Measurements from ENCODE around the gene ATG16L1.

Gene ATG16L1

GRCh38 chr2:233339427-233339826 is 88.0 kb downstream of the ATG16L1 start:
- Histone ChIP-seq H2AK5ac (ENCODE audit: low read depth, low read length) (no peak overlapping the region), H2AFZ (ENCODE audit: low read length) (no peak overlapping the region), H3K18ac (ENCODE audit: low read length) (no peak overlapping the region), H3K4me3 (ENCODE audit: low read length in 2 of 2) (no peak overlapping the region), H3K4ac (ENCODE audit: low read length) (no peak overlapping the region), H2BK15ac (ENCODE audit: low read length) (no peak overlapping the region), H4K91ac (ENCODE audit: low read depth, low read length, poor library complexity) (no peak overlapping the region), H2BK120ac (ENCODE audit: low read depth, low read length) (no peak overlapping the region), H3K4me1 (ENCODE audit: control insufficient read depth in 2 of 2, insufficient read depth in 1 of 2, low read depth in 1 of 2, low read length in 2 of 2) (no peaks in the 10 kb centered on the region), H3K4me2 (ENCODE audit: insufficient read depth, low read length, poor library complexity, severe bottlenecking) (no peak overlapping the region), H3K27me3 (ENCODE audit: control insufficient read depth in 3 of 3, insufficient read depth in 3 of 3, low read depth in 1 of 3, low read length in 3 of 3) (peaks cover 0 to 87% (median 17%) of the 10 kb centered on the region in 3 experiments), H3K9ac (ENCODE audit: low read depth, low read length, poor library complexity) (no peak overlapping the region), H3K79me1 (ENCODE audit: low read depth, low read length) (no peaks in the 10 kb centered on the region), H3K23ac (ENCODE audit: low read depth, low read length, poor library complexity) (no peak overlapping the region), H3K36me3 (replicated peaks in 1 of 2; ENCODE audit: control insufficient read depth in 2 of 2, insufficient read depth in 2 of 2, low read length in 2 of 2) (no peaks in the 10 kb centered on the region), H3K9me3 (replicated peaks in 1 of 2; ENCODE audit: control insufficient read depth in 2 of 2, insufficient read depth in 1 of 2, low read depth in 1 of 2, low read length in 2 of 2) (peaks cover 0 to 12% of the 10 kb centered on the region in 2 donors), H4K8ac (ENCODE audit: low read depth, low read length) (no peak overlapping the region), H3K27ac (replicated peaks; ENCODE audit: low read length) (no peak overlapping the region), H3K14ac (ENCODE audit: low read length) (no peak overlapping the region), H2BK5ac (ENCODE audit: low read length) (no peak overlapping the region), H2BK12ac (ENCODE audit: low read length) (no peak overlapping the region)
- DNase-seq (ENCODE audit: low spot score): no peak
- no CpG with 5 or more reads among the region's 3 CpGs for WGBS, 2 donors (ENCODE audit: extremely low coverage in 2 of 2, insufficient read length in 2 of 2, insufficient replicate concordance in 1 of 2)

DNA sequence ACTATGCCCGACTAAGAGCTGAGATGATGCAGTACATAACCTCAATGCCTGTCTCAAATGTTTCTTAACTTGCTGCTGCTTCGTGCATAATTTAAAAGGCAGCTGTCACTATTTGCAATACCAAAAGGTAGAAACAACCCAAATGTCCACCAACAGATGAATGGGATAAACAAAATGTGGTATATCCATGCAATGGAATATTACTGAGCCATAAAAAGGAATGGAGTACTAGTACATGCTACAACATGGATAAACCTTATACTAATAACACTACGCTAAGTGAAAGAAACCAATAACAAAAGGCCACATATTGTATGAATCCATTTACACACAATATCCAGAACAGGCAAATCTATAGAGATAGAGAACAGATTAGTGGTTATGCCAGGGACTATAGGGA is 89.8 kb downstream of the ATG16L1 start:
- H3K27me3 ChIP-seq (ENCODE audit: control insufficient read depth in 3 of 3, insufficient read depth in 3 of 3, low read depth in 1 of 3, low read length in 3 of 3): peaks cover 0 to 86% (median 3%) of the 10 kb centered on the region in 3 experiments

DNA sequence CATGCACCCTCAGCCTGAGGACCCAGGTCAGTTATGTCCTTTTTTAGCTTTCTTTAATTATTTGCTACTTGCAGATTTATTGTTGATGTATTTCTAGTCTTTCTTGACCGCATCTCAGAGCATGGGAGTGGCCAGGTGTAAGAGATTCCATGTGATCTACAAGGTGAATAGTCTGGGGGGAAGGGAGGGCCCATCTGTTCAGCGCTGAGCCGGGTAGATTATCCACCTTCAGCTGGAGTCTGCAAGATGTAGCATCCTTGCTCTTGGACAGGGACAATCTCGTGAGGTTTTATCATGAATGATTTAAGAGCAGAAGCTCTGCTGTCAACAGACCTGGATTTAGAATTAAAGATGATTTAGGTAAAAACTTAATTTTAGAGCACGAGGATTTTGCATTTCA is 90.8 kb downstream of the ATG16L1 start:
- no peak overlapping the region for H2BK5ac ChIP-seq (ENCODE audit: low read length)
- WGBS, 2 donors (ENCODE audit: extremely low coverage in 2 of 2, insufficient read length in 2 of 2, insufficient replicate concordance in 1 of 2): no CpG with 5 or more reads among the region's 5 CpGs

More for the DNA sequence above, 89.8 kb downstream of the ATG16L1 start:
- Histone ChIP-seq H3K9ac (ENCODE audit: low read depth, low read length, poor library complexity) (no peak overlapping the region), H3K4ac (ENCODE audit: low read length) (no peak overlapping the region), H3K27ac (replicated peaks; ENCODE audit: low read length) (no peak overlapping the region), H3K9me3 (replicated peaks in 1 of 2; ENCODE audit: control insufficient read depth in 2 of 2, insufficient read depth in 1 of 2, low read depth in 1 of 2, low read length in 2 of 2) (peaks cover 0 to 6% of the 10 kb centered on the region in 2 donors), H2BK12ac (ENCODE audit: low read length) (no peak overlapping the region), H3K36me3 (replicated peaks in 1 of 2; ENCODE audit: control insufficient read depth in 2 of 2, insufficient read depth in 2 of 2, low read length in 2 of 2) (no peaks in the 10 kb centered on the region), H4K8ac (ENCODE audit: low read depth, low read length) (no peak overlapping the region), H4K91ac (ENCODE audit: low read depth, low read length, poor library complexity) (no peak overlapping the region), H3K4me1 (ENCODE audit: control insufficient read depth in 2 of 2, insufficient read depth in 1 of 2, low read depth in 1 of 2, low read length in 2 of 2) (peaks cover 0 to under 1% of the 10 kb centered on the region in 2 donors), H3K23ac (ENCODE audit: low read depth, low read length, poor library complexity) (no peak overlapping the region), H3K4me2 (ENCODE audit: insufficient read depth, low read length, poor library complexity, severe bottlenecking) (no peak overlapping the region), H3K14ac (ENCODE audit: low read length) (no peak overlapping the region), H2AFZ (ENCODE audit: low read length) (no peak overlapping the region), H2BK5ac (ENCODE audit: low read length) (no peak overlapping the region), H3K4me3 (ENCODE audit: low read length in 2 of 2) (no peak overlapping the region), H3K79me1 (ENCODE audit: low read depth, low read length) (no peaks in the 10 kb centered on the region), H3K18ac (ENCODE audit: low read length) (no peak overlapping the region), H2BK15ac (ENCODE audit: low read length) (no peak overlapping the region), H2AK5ac (ENCODE audit: low read depth, low read length) (no peak overlapping the region), H2BK120ac (ENCODE audit: low read depth, low read length) (no peak overlapping the region)
- WGBS, 2 donors (ENCODE audit: extremely low coverage in 2 of 2, insufficient read length in 2 of 2, insufficient replicate concordance in 1 of 2): no CpG with 5 or more reads among the region's 3 CpGs
- DNase-seq (ENCODE audit: low spot score): no peak

DNA sequence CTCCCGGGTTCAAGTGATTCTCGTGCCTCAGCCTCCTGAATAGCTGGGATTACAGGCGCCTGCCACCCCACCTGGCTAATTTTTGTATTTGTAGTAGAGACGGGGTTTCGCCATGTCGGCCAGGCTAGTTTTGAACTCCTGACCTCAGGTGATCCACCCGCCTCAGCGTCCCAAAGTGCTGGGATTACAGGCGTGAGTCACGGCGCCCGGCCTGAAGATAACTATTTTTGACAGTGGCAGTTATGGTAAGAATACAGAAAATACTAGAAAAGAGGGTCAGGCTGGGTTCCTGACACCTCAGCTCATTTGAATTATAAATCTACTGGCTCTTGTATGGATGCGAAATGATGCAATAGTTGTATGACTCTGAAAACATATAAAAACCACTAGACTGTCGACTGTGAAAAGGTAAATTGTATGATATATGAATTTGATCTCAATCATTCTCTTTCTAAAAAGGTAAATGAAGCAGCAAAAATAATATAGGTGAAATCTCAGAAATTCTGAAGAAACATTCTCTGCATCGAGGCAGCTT is 91.8 kb downstream of the ATG16L1 start:
- Histone ChIP-seq H2BK5ac (ENCODE audit: low read length) (no peak overlapping the region), H3K27ac (replicated peaks; ENCODE audit: low read length) (no peak overlapping the region), H3K23ac (ENCODE audit: low read depth, low read length, poor library complexity) (no peak overlapping the region), H3K9ac (ENCODE audit: low read depth, low read length, poor library complexity) (no peak overlapping the region), H3K9me3 (replicated peaks in 1 of 2; ENCODE audit: control insufficient read depth in 2 of 2, insufficient read depth in 1 of 2, low read depth in 1 of 2, low read length in 2 of 2) (peaks cover 1 to 6% of the 10 kb centered on the region in 2 donors), H3K36me3 (replicated peaks in 1 of 2; ENCODE audit: control insufficient read depth in 2 of 2, insufficient read depth in 2 of 2, low read length in 2 of 2) (no peaks in the 10 kb centered on the region), H3K27me3 (ENCODE audit: control insufficient read depth in 3 of 3, insufficient read depth in 3 of 3, low read depth in 1 of 3, low read length in 3 of 3) (peaks cover 0 to 84% (median 2%) of the 10 kb centered on the region in 3 experiments), H2AFZ (ENCODE audit: low read length) (no peak overlapping the region), H2BK15ac (ENCODE audit: low read length) (no peak overlapping the region), H3K18ac (ENCODE audit: low read length) (no peak overlapping the region), H2BK12ac (ENCODE audit: low read length) (no peak overlapping the region), H4K91ac (ENCODE audit: low read depth, low read length, poor library complexity) (no peak overlapping the region), H3K79me1 (ENCODE audit: low read depth, low read length) (no peaks in the 10 kb centered on the region), H2AK5ac (ENCODE audit: low read depth, low read length) (no peak overlapping the region), H3K4me2 (ENCODE audit: insufficient read depth, low read length, poor library complexity, severe bottlenecking) (no peak overlapping the region), H2BK120ac (ENCODE audit: low read depth, low read length) (no peak overlapping the region), H3K14ac (ENCODE audit: low read length) (no peak overlapping the region), H4K8ac (ENCODE audit: low read depth, low read length) (no peak overlapping the region), H3K4ac (ENCODE audit: low read length) (no peak overlapping the region), H3K4me3 (ENCODE audit: low read length in 2 of 2) (no peak overlapping the region), H3K4me1 (ENCODE audit: control insufficient read depth in 2 of 2, insufficient read depth in 1 of 2, low read depth in 1 of 2, low read length in 2 of 2) (peaks cover 0 to 2% of the 10 kb centered on the region in 2 donors)
- no peak for DNase-seq (ENCODE audit: low spot score)
- no CpG with 5 or more reads among the region's 15 CpGs for WGBS, 2 donors (ENCODE audit: extremely low coverage in 2 of 2, insufficient read length in 2 of 2, insufficient replicate concordance in 1 of 2)

More for the DNA sequence above, 90.8 kb downstream of the ATG16L1 start:
- H3K36me3 ChIP-seq (replicated peaks in 1 of 2; ENCODE audit: control insufficient read depth in 2 of 2, insufficient read depth in 2 of 2, low read length in 2 of 2): no peaks in the 10 kb centered on the region
- H2BK12ac ChIP-seq (ENCODE audit: low read length): no peak overlapping the region
- H2BK15ac ChIP-seq (ENCODE audit: low read length): no peak overlapping the region
- peaks cover 0 to 85% (median 3%) of the 10 kb centered on the region in 3 experiments for H3K27me3 ChIP-seq (ENCODE audit: control insufficient read depth in 3 of 3, insufficient read depth in 3 of 3, low read depth in 1 of 3, low read length in 3 of 3)
- no peaks in the 10 kb centered on the region for H3K79me1 ChIP-seq (ENCODE audit: low read depth, low read length)
- H3K4ac ChIP-seq (ENCODE audit: low read length): no peak overlapping the region
- no peak overlapping the region for H4K8ac ChIP-seq (ENCODE audit: low read depth, low read length)
- peaks cover 0 to 6% of the 10 kb centered on the region in 2 donors for H3K9me3 ChIP-seq (replicated peaks in 1 of 2; ENCODE audit: control insufficient read depth in 2 of 2, insufficient read depth in 1 of 2, low read depth in 1 of 2, low read length in 2 of 2)
- H3K27ac ChIP-seq (replicated peaks; ENCODE audit: low read length): no peak overlapping the region
- H2BK120ac ChIP-seq (ENCODE audit: low read depth, low read length): no peak overlapping the region
- H3K4me3 ChIP-seq (ENCODE audit: low read length in 2 of 2): no peak overlapping the region
- H4K91ac ChIP-seq (ENCODE audit: low read depth, low read length, poor library complexity): no peak overlapping the region
- H3K4me2 ChIP-seq (ENCODE audit: insufficient read depth, low read length, poor library complexity, severe bottlenecking): no peak overlapping the region
- no peak for DNase-seq (ENCODE audit: low spot score)
- H3K9ac ChIP-seq (ENCODE audit: low read depth, low read length, poor library complexity): no peak overlapping the region
- H2AK5ac ChIP-seq (ENCODE audit: low read depth, low read length): no peak overlapping the region
- H3K4me1 ChIP-seq (ENCODE audit: control insufficient read depth in 2 of 2, insufficient read depth in 1 of 2, low read depth in 1 of 2, low read length in 2 of 2): peaks cover 0 to 2% of the 10 kb centered on the region in 2 donors
- no peak overlapping the region for H3K23ac ChIP-seq (ENCODE audit: low read depth, low read length, poor library complexity)
- H2AFZ ChIP-seq (ENCODE audit: low read length): no peak overlapping the region
- H3K14ac ChIP-seq (ENCODE audit: low read length): no peak overlapping the region
- H3K18ac ChIP-seq (ENCODE audit: low read length): no peak overlapping the region
